Stimulated activated CD4-positive, alpha-beta T cell treated with anti-CD3 and anti-CD28 coated beads, Interleukin-4, amount 100 ng/mL, for 1 hour (primary cell): Measurements from ENCODE around the gene CCDC180.
"Not testable (repeated sequence)": the region's sequence is repeated elsewhere in the genome, so short reads cannot be mapped to it uniquely, and the experiment has no call there.

Experiments
- DNase-seq: peaks from one replicate; pipeline ENCODE4 v3.0.0-alpha.2; 2020

The CCDC180 gene

DNA sequence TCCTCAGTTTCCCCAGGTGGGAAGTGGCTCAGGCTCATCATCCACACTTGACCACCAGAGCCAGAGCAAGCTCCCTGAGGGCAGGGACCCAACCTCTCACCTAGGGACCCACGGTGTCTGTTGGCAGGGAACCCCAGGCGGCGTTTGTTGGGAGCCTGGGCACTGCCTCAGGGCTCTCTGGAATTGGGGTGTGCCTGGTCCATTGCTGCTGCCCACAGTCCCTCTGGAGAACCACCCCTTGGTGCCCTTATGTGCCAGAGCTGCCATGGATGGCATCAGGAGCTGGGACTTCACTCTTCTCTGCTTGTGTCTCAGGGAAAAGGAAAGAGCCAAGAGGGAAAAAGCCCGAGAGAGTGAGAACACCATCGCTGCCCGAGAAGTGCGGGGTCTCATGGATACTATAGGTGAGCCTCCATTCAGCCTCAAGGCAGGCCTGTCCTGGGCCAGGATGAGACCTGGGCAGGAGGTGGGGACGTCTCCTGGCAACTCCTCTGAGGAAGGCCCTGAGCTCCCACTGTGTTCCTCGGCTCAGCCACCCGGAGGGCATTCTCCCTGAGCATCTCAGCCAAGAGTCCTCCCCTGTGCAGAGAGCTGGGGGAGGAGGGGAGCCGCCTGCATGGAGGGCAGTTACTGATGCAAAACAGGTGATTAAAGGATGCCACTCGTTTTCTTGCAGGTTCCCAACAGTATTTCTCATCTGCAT is 4.5 kb downstream of the CCDC180 start:
- DNase-seq: no peak

DNA sequence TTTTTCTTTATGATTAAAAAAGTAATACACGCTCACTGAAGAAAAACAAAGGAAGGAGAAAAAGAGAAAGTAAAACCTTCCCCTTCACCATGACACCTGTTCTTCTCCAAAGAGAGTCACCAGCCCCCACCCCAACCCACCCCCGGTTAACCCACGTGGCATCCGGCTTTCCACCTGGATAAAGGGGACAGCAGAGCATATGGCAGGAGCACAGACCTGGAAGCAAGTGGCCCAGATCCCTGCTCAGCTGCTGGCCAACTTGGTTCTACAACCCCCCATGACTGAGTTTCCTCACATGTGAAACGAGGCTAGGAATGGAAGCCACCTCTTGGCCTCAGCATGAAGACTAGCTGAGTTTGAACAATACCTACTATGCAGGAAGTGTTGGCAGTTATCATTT is 5.1 kb downstream of the CCDC180 start:
- DNase-seq: no peak

DNA sequence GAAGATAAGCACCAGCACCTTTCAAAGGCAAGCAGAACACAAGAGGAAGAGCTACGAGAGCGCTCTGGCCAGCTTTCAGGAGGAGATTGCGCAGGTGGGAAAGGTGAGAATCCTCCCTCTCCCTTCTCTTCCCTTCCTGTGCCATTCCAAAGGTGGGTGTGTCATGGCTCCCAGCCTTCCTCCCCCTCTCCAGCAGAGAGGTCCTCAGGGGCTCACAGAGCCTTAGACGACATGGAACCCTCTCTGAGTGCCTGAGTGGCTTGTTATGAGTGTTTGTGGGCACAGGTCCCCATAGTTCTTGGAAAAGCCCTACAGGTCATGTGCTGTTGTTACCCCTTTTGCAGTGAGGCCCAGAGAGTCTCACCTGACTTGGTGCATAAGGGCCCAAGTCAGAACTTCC is 5.8 kb downstream of the CCDC180 start:
- no peak for DNase-seq

DNA sequence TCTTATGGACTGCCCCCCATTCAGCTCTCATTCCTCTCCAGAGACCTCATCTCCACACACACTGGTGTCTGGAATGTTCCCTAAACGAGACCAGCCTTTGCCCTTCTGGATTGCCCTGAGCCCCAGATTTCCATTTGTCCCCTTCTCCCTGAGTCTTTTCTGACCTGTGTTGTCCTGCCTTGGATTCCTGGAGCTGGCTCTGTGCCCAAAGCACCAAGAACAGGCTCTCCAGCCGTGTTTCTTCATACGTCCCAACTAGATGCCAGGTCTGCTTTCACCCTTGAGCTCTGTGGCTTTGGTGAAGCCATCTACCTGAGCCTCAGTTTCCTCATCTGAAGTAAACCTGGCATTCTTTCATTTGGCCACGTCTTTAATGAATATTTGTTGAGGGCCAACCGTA is 6.3 kb downstream of the CCDC180 start:
- DNase-seq: no peak

DNA sequence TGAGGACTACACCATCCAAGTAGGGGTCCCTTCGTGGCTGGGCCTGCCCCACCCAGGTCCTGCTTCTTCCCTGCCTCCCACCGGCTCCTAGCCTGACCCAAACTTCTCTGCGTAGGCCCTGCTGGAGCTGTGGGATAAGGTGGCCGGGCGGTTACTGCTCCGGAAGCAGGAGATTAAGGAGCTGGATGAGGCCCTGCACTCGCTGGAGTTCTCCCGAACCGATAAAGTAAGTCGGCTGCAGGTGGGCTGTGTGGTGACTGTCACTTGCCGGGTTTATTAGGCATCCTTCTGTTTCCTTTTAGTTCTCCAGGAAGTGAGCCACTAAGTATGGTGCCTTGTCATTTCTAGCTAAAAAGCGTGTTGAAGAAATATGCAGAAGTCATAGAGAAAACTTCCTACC is 7.0 kb downstream of the CCDC180 start:
- DNase-seq: no peak

DNA sequence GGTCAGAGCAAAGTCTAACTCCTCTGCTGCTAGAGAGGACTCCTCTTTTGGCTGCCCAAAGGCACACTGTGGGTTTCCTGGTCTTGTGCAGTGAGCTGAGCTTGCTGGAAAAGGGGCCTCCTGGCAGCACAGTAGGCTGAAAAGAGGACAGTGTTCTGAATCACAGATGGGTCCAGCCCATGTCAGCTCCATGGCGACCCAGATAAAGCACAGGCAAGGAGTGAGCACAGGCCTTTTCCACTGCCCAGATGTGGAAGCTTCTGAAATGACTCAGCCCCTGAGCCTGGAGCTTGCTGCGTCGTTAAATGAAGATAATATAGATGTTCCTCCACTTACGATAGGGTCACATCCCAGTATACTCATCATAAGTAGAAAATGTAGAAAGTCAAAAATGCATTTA is 8.1 kb downstream of the CCDC180 start:
- DNase-seq: no peak

DNA sequence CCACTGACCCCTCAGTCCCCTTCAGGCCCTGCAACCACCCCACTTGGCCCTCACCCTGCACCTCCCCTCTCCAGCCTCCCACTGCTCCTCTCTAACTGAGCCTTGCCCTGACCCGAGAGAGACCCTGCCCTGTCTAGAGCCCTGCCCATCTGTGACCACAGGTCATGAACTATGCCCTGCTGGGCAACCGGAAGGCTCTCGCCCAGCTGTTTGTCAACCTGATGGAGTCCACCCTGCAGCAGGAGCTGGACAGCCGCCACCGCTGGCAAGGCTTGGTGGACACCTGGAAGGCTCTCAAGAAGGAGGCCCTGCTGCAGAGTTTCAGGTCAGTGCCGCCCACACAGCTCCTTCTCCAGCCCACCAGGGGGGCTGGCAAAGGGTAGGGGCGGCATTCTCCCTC is 9.4 kb downstream of the CCDC180 start:
- DNase-seq: no peak

DNA sequence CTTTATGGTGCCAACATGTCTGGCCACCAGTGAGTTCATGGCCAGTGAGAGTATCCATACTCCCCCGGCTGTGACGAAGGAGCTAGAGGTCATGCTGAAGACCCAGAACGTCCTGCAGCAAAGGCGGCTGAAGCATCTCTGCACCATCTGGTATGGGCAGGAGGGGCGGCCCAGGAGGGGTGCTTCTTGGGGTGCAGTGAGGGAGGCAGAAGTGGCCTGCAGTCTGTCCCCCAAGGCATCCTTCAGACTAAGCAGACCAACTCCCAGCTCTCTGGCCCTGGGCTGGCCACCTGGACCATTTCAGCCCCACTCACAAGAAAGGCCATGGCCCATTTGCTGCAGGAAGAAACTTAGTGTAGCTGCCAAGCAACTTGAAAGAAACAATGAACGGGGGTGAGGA is 11.0 kb downstream of the CCDC180 start:
- no peak for DNase-seq

DNA sequence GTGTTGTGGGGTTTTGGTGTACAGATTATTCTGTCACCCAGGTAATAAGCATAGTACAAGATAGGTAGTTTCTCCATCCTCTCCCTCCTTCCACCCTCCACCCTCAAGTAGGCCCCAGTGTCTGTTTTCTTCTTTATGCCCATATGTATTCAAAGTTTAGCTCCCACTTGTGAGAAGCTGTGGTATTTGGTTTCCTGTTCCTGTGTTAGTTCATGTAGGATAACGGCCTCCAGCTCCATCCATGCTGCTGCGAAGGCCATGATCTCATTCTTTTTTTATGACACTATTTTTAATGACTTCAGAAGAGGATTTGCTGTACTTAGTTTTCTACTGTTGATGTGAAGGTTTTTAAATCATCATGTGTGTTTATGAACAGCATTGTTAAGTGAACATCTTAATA is 11.9 kb downstream of the CCDC180 start:
- DNase-seq: no peak

DNA sequence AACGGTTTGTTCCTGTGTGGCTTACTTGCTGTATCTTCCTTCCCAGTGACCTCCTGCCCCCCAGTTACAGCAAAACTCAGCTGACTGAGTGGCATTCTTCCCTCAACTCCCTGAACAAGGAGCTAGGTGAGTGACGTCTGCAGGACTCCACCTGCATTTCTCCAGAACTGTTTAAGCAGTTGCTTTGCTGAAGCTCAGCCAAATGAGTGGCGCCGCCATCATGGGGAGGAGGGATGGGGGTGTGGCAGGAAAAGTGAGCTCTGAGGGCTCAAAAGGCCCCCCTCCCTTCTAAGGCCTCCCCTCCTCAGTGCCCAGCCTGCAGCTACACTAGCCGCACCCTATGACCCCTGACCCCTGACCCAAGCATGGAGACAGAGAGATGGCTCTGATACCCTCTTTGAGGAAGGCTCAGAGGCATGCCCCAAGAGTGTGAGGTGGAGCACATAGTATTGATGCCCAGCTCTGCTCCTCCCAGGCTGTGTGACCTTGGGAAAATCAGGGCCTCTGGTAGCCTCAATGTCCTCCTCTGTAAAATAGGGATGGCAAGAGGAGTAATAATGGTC is 12.7 kb downstream of the CCDC180 start:
- no peak for DNase-seq

DNA sequence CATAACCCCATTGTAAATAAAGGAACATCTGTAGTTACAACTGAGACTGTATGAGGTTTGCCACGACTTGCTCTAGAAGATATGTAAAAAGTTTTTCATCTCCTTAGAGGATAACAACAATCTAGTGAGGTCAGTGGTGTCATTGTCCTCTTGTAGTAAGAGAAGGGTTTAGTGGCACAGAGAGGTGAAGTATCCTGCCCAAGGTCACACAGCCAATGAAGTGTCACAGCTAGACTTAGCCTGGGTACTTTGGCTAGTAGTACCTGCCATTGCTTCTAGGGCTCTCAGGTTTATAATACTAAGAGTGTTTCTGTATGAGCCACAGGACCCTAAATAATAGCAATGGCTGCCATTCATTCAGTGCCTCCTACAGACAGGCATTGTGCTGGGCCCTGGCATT is 13.8 kb downstream of the CCDC180 start:
- DNase-seq: no peak

DNA sequence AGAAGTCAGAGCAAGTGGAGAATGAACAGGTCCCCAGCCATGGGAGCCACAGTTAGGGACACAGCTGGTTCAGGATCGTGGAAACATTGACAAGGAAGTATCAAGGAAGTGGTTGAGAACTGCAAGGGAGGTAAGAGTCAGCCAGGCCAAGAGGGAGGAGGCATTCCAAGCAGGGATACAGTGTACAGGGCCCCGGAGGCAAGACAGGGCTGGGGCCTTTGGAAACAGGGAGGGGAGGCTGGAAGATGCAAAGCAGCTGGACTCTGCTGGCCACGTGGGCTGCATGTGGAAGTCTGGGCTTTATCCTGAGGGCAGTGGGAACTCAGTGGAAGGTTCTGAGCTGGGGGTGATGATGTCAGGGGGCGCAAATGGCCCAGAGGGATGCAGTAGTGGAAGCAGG is 14.2 kb downstream of the CCDC180 start:
- no peak for DNase-seq

DNA sequence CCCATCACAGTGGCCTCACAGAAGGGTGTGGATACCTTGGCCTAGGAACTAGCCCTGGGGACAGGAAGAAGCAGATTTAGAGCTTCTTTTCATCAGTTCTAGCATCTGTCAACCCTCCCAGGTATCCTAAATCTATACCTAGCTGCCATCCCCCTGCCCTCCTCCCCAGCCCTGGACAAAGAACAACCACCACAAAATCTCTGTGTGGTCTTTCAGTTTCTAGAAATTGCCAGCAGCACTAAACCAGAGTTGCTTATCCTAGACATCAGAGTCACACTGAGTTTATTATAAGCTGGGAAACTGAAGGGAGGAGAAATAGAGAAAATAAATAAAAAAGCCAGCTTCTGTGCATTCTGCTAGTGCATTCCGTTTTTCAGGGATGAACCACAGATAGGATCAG is 14.6 kb downstream of the CCDC180 start:
- no peak for DNase-seq

DNA sequence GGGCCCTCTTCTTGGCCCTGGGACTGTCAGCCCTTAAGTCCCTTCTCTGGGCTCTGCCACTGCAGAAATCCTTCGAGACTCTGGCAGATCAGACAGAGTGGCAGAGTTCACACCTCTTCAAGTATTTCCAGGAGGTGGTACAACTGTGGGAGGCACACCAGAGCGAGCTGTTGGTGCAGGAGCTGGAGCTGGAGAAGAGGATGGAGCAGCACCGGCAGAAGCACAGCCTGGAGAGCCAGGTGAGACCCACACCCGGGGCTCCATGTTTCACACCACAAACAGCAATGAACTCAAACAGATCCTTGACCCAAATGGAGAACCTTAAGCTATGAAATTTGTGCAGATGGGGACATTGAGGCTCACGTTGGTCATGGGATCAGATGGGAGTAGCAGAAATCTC is 17.5 kb downstream of the CCDC180 start:
- DNase-seq: no peak

DNA sequence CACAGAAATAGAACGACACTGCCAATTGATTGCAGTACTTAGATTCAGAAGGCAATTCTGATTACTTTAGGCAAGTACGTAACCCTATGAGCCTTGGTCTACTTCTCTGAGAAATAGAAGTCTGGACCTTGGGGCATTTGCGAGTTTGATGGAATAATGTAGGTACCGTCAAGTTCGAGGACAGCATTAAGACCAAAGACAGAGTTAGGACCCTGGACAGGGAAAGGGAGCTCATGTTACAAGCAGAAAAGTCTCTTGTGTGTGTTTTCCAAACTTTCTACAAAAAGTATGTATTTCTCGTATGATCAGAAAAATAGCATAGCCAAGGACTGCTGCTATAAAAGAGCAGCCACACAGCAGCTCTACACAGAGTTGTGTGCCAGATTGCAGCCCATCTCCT is 20.1 kb downstream of the CCDC180 start:
- no peak for DNase-seq

DNA sequence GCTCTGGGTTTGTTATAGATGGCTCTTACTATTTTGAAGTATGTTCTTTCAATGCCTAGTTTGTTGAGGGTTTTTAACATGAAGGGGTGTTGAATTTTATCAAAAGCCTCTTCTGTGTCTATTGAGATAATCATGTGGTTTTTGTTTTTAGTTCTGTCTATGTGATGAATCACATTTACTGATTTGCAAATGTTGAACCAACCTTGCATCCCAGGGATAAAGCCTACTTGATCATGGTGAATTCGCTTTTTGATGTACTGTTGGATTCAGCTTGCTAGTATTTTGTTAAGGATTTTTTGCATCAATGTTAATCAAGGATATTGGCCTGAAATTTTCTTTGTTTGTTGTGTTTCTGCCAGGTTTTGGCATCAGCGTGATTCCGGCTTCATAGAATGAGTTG is 25.5 kb downstream of the CCDC180 start:
- no peak for DNase-seq

DNA sequence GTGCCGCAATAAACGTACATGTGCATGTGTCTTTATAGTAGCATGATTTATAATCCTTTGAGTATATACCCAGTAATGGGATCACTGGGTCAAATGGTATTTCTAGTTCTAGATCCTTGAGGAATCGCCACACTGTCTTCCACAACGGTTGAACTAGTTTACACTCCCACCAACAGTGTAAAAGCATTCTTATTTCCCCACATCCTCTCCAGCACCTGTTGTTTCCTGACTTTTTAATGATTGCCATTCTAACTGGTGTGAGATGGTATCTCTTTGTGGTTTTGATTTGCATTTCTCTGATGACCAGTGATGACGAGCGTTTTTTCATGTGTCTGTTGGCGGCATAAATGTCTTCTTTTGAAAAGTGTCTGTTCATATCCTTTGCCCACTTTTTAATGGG is 28.2 kb downstream of the CCDC180 start:
- not testable (repeated sequence) for DNase-seq

DNA sequence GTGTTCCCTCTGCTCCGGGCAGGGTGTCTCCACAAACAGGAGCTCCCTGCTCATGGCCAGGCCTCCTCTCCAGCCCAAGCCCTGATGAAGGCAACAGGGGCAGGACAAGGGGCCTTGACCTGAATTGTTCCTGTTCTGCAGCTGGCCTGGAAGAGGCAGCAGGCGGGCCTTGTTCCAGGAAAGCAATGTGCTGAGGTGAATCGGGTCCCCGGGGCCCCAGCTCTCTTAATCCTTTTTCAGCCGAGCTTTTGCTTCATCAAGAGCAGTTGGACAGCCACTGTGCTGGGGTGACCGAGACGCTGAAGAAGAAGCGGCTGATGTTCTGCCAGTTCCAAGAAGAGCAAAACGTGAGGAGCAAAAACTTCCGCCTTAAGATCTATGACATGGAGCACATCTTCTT is 41.4 kb downstream of the CCDC180 start:
- DNase-seq: no peak

DNA sequence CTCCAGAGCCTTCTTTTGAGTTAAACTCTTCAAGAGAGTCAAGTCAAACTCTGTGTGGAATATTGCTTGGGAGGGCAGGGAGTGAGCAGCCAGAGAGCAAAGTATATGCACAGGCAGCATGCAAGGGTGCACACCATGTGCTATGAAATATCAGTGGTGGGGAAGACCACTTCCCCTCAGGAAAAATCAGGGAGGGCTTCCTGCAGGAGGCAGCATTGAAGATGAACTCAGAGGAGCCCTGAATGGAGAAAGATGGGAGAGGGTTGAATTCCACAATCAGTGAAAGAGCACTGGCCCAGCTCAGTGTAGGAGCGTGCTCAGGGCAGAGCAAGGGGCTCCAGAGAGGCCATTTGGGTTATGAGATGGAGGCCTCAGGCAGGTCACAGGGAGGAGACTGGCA is 41.9 kb downstream of the CCDC180 start:
- DNase-seq: no peak

DNA sequence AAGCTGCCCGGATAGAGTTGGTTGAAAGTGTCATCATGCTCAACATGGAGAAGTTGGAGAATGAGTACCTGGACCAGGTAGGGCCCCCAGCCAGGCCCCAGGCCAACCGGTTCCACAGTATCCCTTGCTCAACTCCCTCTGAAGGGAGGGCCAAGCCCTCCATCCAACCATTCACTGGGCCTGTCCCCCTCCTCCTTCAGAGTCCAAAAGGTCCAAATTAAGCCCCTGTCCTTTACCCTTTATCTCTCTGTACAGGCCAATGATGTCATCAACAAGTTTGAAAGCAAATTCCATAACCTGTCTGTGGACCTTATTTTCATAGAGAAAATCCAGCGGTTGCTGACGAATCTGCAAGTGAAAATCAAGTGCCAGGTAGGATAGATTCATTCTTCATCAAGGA is 47.2 kb downstream of the CCDC180 start:
- no peak for DNase-seq

DNA sequence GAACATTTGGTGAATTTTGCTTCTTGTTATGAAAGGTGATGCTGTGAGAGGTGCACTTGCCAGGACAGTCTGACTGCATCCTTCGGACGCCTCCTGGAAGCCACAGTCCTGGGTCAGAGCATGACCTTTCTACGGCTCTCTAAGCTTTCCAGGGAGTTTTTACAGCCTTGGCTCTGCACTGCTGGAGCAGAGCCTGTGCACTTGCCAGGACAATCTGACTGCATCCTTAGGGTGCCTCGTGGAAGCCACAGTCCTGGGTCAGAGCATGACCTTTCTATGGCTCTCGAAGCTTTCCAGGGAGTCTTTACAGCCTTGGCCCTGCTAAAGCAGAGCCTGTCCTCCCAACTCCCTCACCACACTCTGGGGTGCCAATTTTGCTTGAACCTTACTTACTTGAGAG is 49.6 kb downstream of the CCDC180 start:
- no peak for DNase-seq
